GM12878 (cell line): Measurements from ENCODE around the gene MTF1.
"Not testable (repeated sequence)": the region's sequence is repeated elsewhere in the genome, so short reads cannot be mapped to it uniquely, and the experiment has no call there.

ENCODE experiments used
- CTCF ChIP-seq, 3 experiments: IDR thresholded peaks in 2 of 3; conservative IDR thresholded peaks in 1 of 3; 2 replicates each; pipeline ENCODE4 v1.5.1; 2011; ENCODE audit warnings: low read depth in 3 of 3, low read length in 3 of 3, mild to moderate bottlenecking in 3 of 3, control low read depth in 2 of 3, moderate library complexity in 2 of 3, inconsistent platforms in 1 of 3, mixed read lengths in 1 of 3; ENCODE audit not compliant: control insufficient read depth in 2 of 3, insufficient read depth in 1 of 3; ENCODE audit errors: extremely low read depth in 1 of 3
- ELK1 ChIP-seq: IDR thresholded peaks from 2 replicates; pipeline ENCODE4 v1.6.1; 2012; ENCODE audit warnings: low read depth, low read length, improper control_type of control experiment
- FOXM1 ChIP-seq: IDR thresholded peaks from 2 replicates; pipeline ENCODE4 v1.6.1; 2012; ENCODE audit warnings: low read depth, mild to moderate bottlenecking, inconsistent platforms, low read length, moderate library complexity
- MEF2B ChIP-seq: fragments of 450-650 bp; IDR thresholded peaks from 2 replicates; pipeline ENCODE4 v1.6.1; 2018; ENCODE audit warnings: mild to moderate bottlenecking, moderate library complexity; ENCODE audit not compliant: partially characterized antibody, poor library complexity, severe bottlenecking
- MXI1 ChIP-seq: fragments of 150-350 bp; IDR thresholded peaks from 2 replicates; pipeline ENCODE4 v1.6.1; 2011; ENCODE audit warnings: low read depth, mild to moderate bottlenecking, inconsistent platforms, low read length, improper control_type of control experiment
- POLR2AphosphoS5 ChIP-seq: IDR thresholded peaks from 2 replicates; pipeline ENCODE4 v1.6.1; 2011; ENCODE audit warnings: mild to moderate bottlenecking, low read length, inconsistent platforms
- REST ChIP-seq: IDR thresholded peaks from 2 replicates; pipeline ENCODE4 v1.6.1; 2012; ENCODE audit warnings: mild to moderate bottlenecking, low read depth, low read length

GRCh38 chr1:37908531-37908930 is 49.1 kb upstream of the MTF1 start:
- not testable (repeated sequence) for TF ChIP-seq CTCF (IDR thresholded peaks at IDR 0.05 in 2 of 3, conservative IDR thresholded peaks at IDR 0.05 in 1 of 3; ENCODE audit: control insufficient read depth in 2 of 3, extremely low read depth in 1 of 3, insufficient read depth in 1 of 3, low read depth in 3 of 3, low read length in 3 of 3); ELK1; REST; MEF2B; POLR2AphosphoS5; MXI1; FOXM1
